KOPT-K1 (cell line): ENCODE results near the gene ARHGAP22.

Experiments
- H3K27ac ChIP-seq: fragments of 200-600 bp; sonication (generic); 2 replicates; pipeline ENCODE4 v1.5.1; 2016; ENCODE audit warnings: antibody characterized with exemption, mild to moderate bottlenecking, low read depth, low read length; ENCODE audit not compliant: poor library complexity, severe bottlenecking
- H3K36me3 ChIP-seq: fragments of 200-600 bp; sonication (generic); 2 replicates; pipeline ENCODE4 v1.5.1; 2017; ENCODE audit warnings: antibody characterized with exemption, mild to moderate bottlenecking, low read length, moderate library complexity; ENCODE audit not compliant: insufficient read depth
- H3K9me3 ChIP-seq: fragments of 200-600 bp; sonication (generic); 2 replicates; pipeline ENCODE4 v1.5.1; 2017; ENCODE audit warnings: antibody characterized with exemption, low read length, mild to moderate bottlenecking; ENCODE audit not compliant: insufficient read depth, poor library complexity, severe bottlenecking

Gene ARHGAP22

DNA sequence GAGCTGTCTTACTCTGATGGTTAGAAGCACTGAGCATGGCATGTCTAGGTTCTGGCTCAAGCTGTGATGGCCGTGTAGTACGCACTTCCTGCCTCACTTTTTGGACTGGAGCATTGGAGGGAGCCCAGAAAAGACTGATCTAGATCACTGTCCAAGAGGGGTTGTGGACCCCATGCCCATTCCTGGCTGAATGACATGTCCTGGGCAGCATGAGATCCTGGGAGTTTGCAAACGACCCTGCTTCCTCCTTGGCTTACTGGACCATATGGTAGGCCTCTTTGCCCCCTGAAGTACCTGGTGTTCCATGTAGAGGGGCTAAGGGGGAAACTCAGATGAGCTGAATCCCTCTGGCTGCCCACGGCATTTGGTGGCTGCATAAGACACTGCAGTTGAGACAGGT is 36.7 kb downstream of the ARHGAP22 start:
- no peaks in the 10 kb centered on the region for H3K9me3 ChIP-seq
- no peaks in the 10 kb centered on the region for H3K36me3 ChIP-seq
- H3K27ac ChIP-seq: no peak overlapping the region

- Histone ChIP-seq H3K36me3 (no peaks in the 10 kb centered on the region), H3K27ac (no peak overlapping the region), H3K9me3 (no peaks in the 10 kb centered on the region)
These were observed 37.5 kb downstream of the ARHGAP22 start for GRCh38 chr10:48567346-48567745.

DNA sequence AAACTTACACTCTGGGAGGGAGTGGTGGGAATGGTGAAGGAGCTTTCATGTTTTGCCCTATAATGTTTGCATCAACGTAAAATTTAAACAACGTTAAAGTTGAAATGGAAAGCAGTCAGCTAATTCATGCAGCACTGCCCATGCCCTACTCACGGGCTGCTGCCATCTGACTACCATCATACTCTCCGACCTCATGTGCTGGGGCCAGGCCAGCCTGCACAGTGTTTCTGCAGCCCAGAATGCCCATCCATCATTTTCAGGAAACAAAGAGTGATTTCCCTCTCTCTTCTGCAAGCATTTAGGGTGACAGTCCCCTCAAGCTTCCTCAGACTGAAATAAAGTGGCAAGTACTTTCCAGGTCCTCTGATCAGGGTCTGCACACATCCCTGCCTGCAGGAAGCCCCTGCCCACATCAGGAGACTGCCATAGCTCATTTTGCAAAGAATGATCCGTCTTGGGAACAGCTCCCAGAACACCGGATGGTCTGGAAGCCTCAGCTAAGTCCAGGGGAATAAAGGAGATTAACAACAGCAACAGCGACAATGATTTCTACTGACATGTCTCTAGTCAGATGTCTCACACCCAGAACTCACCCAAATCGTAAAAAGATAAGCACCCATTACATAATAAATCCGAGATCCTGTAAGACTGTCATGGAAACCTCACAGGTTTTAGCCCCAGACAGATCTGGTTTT is 40.3 kb downstream of the ARHGAP22 start:
- Histone ChIP-seq H3K36me3 (no peaks in the 10 kb centered on the region), H3K9me3 (no peaks in the 10 kb centered on the region), H3K27ac (no peak overlapping the region)

- Histone ChIP-seq H3K9me3 (no peaks in the 10 kb centered on the region), H3K27ac (no peak overlapping the region), H3K36me3 (no peaks in the 10 kb centered on the region)
These were observed 47.3 kb downstream of the ARHGAP22 start for GRCh38 chr10:48557511-48558123.

- Histone ChIP-seq H3K36me3 (no peaks in the 10 kb centered on the region), H3K9me3 (no peaks in the 10 kb centered on the region), H3K27ac (no peak overlapping the region)
These were observed 48.2 kb downstream of the ARHGAP22 start for GRCh38 chr10:48556713-48557112.

DNA sequence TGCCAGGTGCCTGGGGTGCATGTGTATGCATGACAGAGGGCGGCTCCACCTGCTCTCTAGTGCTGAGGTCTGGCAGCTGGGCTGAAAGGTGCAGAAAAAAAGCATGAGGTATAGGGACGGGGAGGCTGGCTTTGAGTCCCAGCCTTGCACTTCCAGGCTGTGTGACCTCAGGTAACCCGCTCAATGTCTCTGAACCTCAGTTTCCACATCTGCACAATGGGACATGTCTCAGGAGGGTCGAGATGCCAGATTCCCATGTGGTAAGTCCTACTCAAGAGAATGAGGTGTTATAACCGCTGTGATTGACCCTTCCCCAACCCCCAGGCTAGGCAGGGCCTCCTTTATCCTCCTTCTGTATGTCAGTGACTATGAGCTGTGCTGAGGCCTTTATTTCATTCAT is 48.8 kb downstream of the ARHGAP22 start:
- no peaks in the 10 kb centered on the region for H3K36me3 ChIP-seq

DNA sequence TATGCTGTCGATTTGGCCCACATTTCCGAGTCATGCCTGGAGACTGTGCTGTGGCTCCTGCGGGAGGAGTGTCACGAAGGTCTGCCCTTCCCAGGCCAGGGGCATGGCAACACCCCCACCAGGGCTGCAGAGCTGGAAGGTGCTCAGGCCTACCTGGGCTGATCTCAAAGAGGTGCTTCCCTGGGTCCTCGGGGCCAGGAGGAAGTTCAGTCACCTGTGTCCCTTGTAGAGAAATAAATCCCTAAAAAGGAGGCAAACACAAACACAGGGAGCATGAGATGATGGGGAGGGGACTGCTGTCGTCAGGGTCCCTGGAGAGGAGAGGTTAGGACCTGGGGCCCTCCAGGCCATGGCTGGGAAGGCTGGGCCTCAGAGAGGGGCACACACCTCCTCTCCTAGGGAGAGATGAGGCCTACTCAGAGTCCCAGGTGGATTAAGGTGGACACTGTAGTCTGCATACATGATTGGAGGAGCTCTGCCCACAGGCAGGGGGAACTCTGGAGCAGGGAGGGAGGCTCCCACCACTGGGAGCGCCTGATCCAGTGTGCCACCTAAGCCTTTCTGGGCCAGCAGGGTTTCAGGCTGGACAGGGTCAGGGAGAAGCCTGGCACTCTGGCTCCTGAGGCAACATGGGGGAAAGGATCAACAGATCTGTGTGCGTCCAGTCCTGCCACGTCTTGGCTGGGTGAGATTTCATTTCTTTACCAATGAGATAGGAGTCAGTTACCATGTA is 49.4 kb downstream of the ARHGAP22 start:
- no peaks in the 10 kb centered on the region for H3K36me3 ChIP-seq

More for the DNA sequence above, 48.8 kb downstream of the ARHGAP22 start:
- Histone ChIP-seq H3K27ac (no peak overlapping the region), H3K9me3 (no peaks in the 10 kb centered on the region)

DNA sequence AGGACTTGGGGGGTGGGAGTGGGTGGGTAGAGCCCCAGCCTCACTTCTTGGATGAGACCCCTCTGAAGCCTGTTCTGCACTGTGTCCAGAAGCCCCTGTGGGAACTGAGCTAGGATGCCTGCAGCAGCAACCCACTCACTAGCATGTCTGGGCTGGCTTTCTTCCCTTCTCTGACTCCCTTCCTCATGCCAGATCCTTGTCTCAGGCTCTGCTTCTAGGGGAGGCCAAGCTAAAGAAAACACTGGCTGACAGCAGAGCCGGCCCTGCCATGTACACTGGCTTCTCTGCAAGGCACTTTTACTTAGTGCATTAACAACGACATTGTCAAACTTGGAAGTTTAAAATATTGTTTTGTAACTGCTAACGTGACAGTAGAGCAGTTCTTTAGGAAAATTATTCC is 50.2 kb downstream of the ARHGAP22 start:
- Histone ChIP-seq H3K9me3 (no peaks in the 10 kb centered on the region), H3K36me3 (no peaks in the 10 kb centered on the region), H3K27ac (no peak overlapping the region)

More for the DNA sequence above, 49.4 kb downstream of the ARHGAP22 start:
- H3K9me3 ChIP-seq: no peaks in the 10 kb centered on the region
- no peak overlapping the region for H3K27ac ChIP-seq

- no peak overlapping the region for H3K27ac ChIP-seq
- H3K36me3 ChIP-seq: no peaks in the 10 kb centered on the region
- H3K9me3 ChIP-seq: no peaks in the 10 kb centered on the region
These were observed 50.6 kb downstream of the ARHGAP22 start for GRCh38 chr10:48554246-48554645.

GRCh38 chr10:48552946-48553564 is 51.8 kb downstream of the ARHGAP22 start:
- H3K27ac ChIP-seq: no peak overlapping the region
- no peaks in the 10 kb centered on the region for H3K36me3 ChIP-seq
- H3K9me3 ChIP-seq: no peaks in the 10 kb centered on the region

- Histone ChIP-seq H3K9me3 (no peaks in the 10 kb centered on the region), H3K27ac (no peak overlapping the region), H3K36me3 (no peaks in the 10 kb centered on the region)
These were observed 52.8 kb downstream of the ARHGAP22 start for GRCh38 chr10:48551861-48552591.

- no peaks in the 10 kb centered on the region for H3K9me3 ChIP-seq
- H3K36me3 ChIP-seq: no peaks in the 10 kb centered on the region
- no peak overlapping the region for H3K27ac ChIP-seq
These were observed 53.9 kb downstream of the ARHGAP22 start for GRCh38 chr10:48550977-48551376.

GRCh38 chr10:48550071-48550691 is 54.7 kb downstream of the ARHGAP22 start:
- Histone ChIP-seq H3K36me3 (no peaks in the 10 kb centered on the region), H3K27ac (no peak overlapping the region), H3K9me3 (no peaks in the 10 kb centered on the region)

DNA sequence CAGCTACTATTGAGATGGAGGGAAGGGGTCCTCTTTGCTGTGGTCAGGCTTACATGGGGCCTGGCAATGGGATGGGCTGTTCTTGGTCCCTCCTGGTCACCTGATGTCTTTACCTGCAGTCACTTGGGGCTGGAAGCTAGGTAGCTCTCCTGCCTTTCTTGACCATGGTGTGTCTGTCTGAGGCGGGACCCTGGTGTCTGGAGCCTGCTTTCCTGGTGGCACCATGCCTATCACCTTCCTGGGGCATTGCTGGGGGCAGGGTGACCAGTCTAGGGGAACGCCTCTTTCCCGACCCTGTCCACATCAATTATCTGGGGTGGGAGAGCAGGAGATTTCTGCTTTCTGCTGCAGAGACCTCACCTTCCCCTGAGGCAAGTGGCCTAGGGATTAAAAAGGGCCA is 55.6 kb downstream of the ARHGAP22 start:
- Histone ChIP-seq H3K36me3 (no peaks in the 10 kb centered on the region), H3K9me3 (no peaks in the 10 kb centered on the region), H3K27ac (no peak overlapping the region)
